Measurements from ENCODE around the gene GRPR. TPM values are rescaled to one million over a fixed set of nuclear protein-coding genes. Genes with fewer than 3 reads are reported as not detected.
A peak's percentile ranks its signal among the peaks of the same experiment; 100 is the strongest.

The GRPR gene
- under 1 TPM; 0.15 to 0.57 (median 0.30) TPM for total RNA-seq
- under 1 TPM in 1 of 2 donors, not detected in 1; 0.03 TPM for polyA plus RNA-seq
- long read RNA-seq, donor 1: 0 reads
- long read RNA-seq, donor 2: 0 reads
- long read RNA-seq, donor 3: 0 reads

DNA sequence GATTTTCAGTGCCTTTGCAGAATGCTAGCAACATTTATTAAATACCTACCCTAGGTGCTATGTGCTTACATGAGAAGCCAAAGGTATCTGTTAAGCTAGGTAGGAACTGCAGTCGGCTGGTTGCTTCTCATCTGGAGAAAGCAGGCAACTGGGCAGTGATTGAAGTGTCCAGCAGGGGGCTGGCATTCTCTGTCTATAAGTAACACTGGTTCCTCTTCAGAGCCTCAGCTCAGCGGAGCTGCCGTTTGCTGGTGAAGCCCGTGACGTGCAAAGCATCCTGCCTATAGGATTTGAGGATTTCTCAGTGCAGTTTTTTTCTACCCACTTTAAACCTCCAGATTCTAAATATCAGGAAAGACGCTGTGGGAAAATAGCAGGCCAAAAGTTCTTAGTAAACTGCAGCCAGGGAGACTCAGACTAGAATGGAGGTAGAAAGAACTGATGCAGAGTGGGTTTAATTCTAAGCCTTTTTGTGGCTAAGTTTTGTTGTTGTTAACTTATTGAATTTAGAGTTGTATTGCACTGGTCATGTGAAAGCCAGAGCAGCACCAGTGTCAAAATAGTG is at the start of gene GRPR:
Gene GRPR (plus strand): TSS at position 344 of the 565 bp plus-strand sequence. CDS start 389 bp downstream, outside the sequence.
- 0 to 1% methylated on average over 6 of the region's 6 CpGs for WGBS, 2 donors
- intact Hi-C loops (cut with DNase I): loop anchor here in 8 of 10 donors (5.0 to 10.0 kb wide), 4 partner anchors 311 to 551 kb away; no protein-coding TSS in a partner anchor
- H3K4me3 ChIP-seq: no peak within 1 kb of the TSS

DNA sequence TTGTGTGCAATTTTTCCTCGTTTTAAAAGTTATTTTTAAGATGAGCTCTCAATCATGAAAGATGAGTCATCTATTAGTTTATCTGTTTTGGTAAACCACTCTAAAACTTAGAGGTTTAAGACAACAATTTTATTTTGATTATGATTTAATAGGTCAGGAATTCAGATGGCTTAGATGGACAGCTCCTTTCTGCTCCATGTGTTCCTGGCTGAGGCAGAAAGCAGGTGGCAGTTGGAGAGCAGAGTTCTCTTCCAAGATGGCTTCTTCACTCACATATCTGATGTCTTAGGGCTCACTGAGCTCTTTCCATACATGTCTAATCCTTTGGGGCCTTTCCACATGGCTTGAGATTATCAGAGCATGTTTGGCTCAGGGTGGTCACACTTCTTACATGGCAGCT is 48.3 kb upstream of the GRPR start:
- ATAC-seq (no peak), DNase-seq (no peak)
- Histone ChIP-seq H3K36me3 (no peaks in the 10 kb centered on the region), H3K4me3 (no peak overlapping the region), H3K9me3 (peaks cover 0 to 6% (median 0%) of the 10 kb centered on the region in 11 donors), H3K27ac (no peak overlapping the region), H3K27me3 (peaks cover 0 to 36% (median 0%) of the 10 kb centered on the region in 7 donors), H3K4me1 (no peaks in the 10 kb centered on the region)
- intact Hi-C loops (cut with DNase I): no loop called here
- 62 to 64% methylated on average over 1 of the region's 1 CpG for WGBS, 2 donors
- TF ChIP-seq, protein P1, sequence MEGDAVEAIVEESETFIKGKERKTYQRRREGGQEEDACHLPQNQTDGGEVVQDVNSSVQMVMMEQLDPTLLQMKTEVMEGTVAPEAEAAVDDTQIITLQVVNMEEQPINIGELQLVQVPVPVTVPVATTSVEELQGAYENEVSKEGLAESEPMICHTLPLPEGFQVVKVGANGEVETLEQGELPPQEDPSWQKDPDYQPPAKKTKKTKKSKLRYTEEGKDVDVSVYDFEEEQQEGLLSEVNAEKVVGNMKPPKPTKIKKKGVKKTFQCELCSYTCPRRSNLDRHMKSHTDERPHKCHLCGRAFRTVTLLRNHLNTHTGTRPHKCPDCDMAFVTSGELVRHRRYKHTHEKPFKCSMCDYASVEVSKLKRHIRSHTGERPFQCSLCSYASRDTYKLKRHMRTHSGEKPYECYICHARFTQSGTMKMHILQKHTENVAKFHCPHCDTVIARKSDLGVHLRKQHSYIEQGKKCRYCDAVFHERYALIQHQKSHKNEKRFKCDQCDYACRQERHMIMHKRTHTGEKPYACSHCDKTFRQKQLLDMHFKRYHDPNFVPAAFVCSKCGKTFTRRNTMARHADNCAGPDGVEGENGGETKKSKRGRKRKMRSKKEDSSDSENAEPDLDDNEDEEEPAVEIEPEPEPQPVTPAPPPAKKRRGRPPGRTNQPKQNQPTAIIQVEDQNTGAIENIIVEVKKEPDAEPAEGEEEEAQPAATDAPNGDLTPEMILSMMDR (IDR thresholded peaks at IDR 0.05): no peak

More for the DNA sequence above, at the start of gene GRPR:
- Histone ChIP-seq H3K27me3 (peaks cover 0 to 62% (median 0%) of the 10 kb centered on the region in 7 donors), H3K36me3 (no peaks in the 10 kb centered on the region), H3K9me3 (peaks cover 0 to 13% (median 0%) of the 10 kb centered on the region in 11 donors), H3K27ac (no peak within 1 kb of the TSS), H3K4me1 (peaks cover 0 to 3% (median 0%) of the 10 kb centered on the region in 9 donors)
- TF ChIP-seq, protein P1 (IDR thresholded peaks at IDR 0.05): peak; percentile 39 to 85 (median 64)
- ATAC-seq: peak; percentile 70 to 93 (median 80)
- peak; percentile 52 to 64 for DNase-seq

DNA sequence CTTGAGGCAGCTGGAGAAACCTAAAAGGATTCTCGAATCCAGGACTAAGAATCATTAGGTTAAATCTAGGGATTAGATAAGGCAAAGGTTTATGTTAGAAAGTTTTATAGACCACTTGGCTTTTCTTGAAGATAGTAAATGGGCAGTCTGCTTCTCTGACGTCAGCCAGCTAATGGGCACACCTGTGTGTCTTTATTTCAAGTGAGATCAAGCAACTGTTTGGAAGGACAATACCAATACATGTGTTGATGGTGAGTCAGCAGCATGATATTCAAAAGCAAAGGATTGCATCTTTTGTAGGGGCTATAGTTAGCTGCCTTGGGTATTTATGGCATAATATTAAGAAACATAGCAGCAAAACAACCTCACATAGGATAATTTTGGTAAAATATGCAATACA is 46.5 kb upstream of the GRPR start:
- Histone ChIP-seq H3K27me3 (peaks cover 0 to 31% (median 0%) of the 10 kb centered on the region in 7 donors), H3K36me3 (no peaks in the 10 kb centered on the region), H3K4me1 (no peaks in the 10 kb centered on the region), H3K27ac (no peak overlapping the region), H3K9me3 (peaks cover 0 to under 1% (median 0%) of the 10 kb centered on the region in 11 donors), H3K4me3 (no peak overlapping the region)
- TF ChIP-seq, protein P1 (IDR thresholded peaks at IDR 0.05): no peak
- DNase-seq: no peak
- 69 to 78% methylated on average over 2 of the region's 2 CpGs for WGBS, 2 donors
- intact Hi-C loops (cut with DNase I): no loop called here
- no peak for ATAC-seq

DNA sequence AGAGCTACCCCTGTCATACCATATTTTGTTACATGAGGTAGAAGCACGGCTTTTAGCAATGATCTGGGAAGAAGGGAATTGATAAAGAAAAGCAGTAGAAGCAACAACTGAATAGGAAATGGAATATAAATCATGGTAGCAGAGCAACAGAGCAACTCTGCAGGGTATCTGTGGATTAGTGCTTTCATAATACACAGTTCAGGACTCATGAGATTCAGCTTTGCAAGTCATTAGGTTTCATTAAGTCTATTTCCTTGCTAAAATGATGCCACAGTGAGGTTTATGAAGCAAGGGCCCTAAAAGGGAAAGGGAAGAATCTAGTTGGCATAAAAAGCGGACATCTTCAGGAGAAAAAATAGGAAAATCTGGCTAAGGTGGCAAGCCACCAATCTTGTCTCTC is 45.6 kb upstream of the GRPR start:
- no peak for ATAC-seq

More for the DNA sequence above, 45.6 kb upstream of the GRPR start:
- no peak overlapping the region for H3K4me3 ChIP-seq
- no peak overlapping the region for H3K27ac ChIP-seq
- no peaks in the 10 kb centered on the region for H3K9me3 ChIP-seq
- TF ChIP-seq, protein P1 (IDR thresholded peaks at IDR 0.05): no peak
- no peaks in the 10 kb centered on the region for H3K36me3 ChIP-seq
- H3K27me3 ChIP-seq: peaks cover 0 to 37% (median 0%) of the 10 kb centered on the region in 7 donors
- no peaks in the 10 kb centered on the region for H3K4me1 ChIP-seq
- intact Hi-C loops (cut with DNase I): no loop called here
- no peak for DNase-seq
- 84 to 92% methylated on average over 2 of the region's 2 CpGs for WGBS, 2 donors

Data from heart right ventricle (tissue), 16 donors.